GM19351 (cell line): ENCODE measurements around the gene PIRT.
A peak's percentile ranks its signal among the peaks of the same experiment; 100 is the strongest.
"Not testable (repeated sequence)": the region's sequence is repeated elsewhere in the genome, so short reads cannot be mapped to it uniquely, and the experiment has no call there.

Source experiments
- ATAC-seq: cut with Tn5 transposase; IDR thresholded peaks from one replicate; pipeline ENCODE4 v1.9.1; 2021; ENCODE audit warnings: mild to moderate bottlenecking, moderate library complexity; ENCODE audit not compliant: unreplicated experiment

Gene PIRT

DNA sequence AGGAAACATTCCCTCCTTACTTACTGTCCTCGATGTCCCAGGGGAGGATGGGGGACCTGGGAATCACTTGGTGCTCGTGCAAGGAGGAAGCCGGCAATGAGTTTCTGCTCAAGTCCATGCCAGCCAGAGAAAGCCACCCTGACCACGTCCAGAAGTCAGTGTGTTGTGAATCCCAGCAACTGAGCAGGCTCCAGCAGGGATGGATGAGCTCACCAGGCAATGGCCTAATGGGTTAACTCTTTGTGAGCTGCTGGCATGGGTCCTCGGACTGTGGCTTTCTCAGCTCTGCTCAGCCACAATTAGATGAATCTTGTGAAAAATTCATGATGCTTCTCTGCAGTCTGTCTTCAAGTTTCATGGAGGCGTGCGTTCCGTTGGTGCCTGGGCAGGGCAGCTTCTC, at the start of gene PIRT:
Gene PIRT, minus strand, starts transcription at position 167 of the 400 bp plus-strand sequence. CDS start 12,442 bp downstream, outside the sequence.
- ATAC-seq = no peak

- no peak for ATAC-seq
Observed at GRCh38 chr17:10881959-10882358, 44.1 kb upstream of the PIRT start.

DNA sequence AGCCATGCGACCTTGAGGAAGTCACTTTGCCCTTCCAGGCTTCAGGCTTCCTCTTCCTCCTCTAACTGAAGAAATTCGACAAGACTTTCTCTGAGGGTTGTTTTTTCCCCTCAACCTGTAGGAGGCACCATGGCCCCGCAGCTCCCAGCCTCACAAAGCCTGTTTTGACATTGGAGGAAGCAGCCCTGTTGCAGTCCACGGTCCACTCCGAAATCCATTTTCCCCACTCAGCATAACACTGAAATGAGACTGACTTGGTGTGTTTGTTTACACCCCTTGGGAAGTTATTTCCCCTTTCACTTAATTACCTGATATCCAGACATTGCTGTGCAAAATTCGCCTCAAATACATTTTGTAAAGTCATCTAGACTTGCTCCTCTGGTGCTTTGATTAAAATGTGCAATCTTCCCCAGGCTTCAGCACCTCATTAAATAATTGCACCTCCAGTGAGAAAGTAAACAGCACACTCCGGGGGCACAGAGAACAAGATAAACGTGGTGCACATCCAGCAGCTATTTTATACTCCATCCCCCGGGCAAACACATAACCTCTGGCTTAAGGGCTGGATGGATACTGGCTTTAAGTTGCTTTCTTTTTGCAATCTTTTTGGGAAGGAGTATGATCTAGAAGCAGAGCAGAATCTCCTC, 41.4 kb upstream of the PIRT start:
- no peak for ATAC-seq

GRCh38 chr17:10875984-10876555, 38.2 kb upstream of the PIRT start:
- ATAC-seq = no peak

GRCh38 chr17:10875430-10875851, 37.6 kb upstream of the PIRT start:
- no peak for ATAC-seq

- ATAC-seq = no peak
Observed at GRCh38 chr17:10871914-10872313, 34.0 kb upstream of the PIRT start.

- no peak for ATAC-seq
Observed at GRCh38 chr17:10870336-10871050, 32.6 kb upstream of the PIRT start.

DNA sequence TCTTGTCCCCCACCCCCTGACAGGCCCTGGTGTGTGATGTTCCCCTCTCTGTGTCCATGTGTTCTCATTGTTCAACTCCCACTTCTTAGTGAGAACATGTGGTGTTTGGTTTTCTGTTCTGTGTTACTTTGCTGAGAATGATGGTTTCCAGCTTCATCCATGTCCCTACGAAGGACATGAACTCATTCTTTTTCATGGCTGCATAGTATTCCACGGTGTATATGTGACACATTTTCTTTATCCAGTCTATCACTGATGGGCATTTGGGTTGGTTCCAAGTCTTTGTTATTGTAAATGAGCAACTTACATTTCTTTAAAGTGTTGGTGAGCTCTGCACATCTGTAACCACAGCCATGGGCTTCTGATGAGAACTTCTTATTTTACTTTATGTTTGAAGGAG, 30.9 kb upstream of the PIRT start:
- ATAC-seq = not testable (repeated sequence)

GRCh38 chr17:10859051-10859450, 21.2 kb upstream of the PIRT start:
- no peak for ATAC-seq

GRCh38 chr17:10857976-10858375, 20.1 kb upstream of the PIRT start:
- ATAC-seq = no peak

GRCh38 chr17:10846636-10847035, 8.7 kb upstream of the PIRT start:
- ATAC-seq = not testable (repeated sequence)

GRCh38 chr17:10845388-10845751, 7.5 kb upstream of the PIRT start:
- ATAC-seq = no peak

- peak; percentile 95 for ATAC-seq
Observed at GRCh38 chr17:10844621-10845387, 6.9 kb upstream of the PIRT start.

DNA sequence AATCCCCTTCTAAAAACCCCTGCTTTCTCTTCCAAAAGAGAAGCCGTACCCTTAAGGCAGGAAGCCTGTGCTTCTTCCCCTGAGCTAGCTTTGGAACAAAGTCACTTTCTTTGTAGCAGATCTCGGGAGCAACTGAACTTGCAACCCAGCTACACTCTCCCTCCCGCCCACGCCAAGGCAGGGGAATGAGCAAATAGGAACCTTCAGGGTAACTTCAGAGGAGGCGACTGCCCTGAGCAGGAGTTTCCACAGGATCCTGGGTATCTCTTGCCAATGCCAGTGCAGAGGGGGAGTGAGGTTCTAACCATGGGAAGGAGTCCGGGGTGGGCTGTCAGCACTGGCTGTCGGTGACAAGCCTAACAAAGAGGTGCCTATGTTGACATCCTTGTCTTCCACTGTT, 5.9 kb upstream of the PIRT start:
- no peak for ATAC-seq

DNA sequence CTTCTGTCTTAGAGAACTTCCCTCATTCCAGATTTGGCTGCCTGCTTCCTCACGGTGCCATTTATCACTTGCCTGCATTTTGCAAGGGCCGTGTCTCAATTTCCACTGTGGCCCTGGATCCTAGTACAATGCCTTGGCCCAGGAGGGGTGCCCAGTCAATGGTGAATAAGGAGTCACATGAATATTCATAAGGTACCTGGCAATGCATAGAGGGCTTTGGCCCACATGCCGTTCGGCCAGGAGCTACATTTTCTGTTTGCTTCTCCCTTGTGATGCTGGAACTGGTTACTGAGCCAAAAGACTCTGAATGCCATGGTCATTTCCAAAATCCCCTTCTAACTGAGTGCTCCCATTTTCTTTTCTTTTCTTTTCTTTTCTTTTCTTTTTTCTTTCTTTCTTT, 4.8 kb upstream of the PIRT start:
- ATAC-seq = no peak

DNA sequence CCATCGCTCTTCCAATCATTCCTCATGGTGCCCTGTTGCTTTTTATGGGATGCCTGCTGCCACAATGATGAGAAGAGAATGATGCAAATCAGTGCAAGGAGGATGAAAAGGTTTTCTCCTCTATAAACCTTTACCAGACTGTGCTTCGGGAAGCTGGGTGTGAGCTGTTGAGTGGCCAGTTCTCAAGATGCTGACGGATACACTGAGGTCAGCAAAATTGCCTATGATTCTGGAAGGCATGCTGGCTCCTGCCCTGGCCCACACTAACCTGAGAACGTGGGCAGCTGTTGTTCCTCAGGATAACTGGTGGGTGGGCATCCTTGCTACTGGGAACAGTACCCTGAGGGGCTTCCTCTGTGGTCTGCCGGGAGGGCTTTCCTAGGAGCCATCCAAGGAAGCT, 795 bp upstream of the PIRT start:
- no peak for ATAC-seq

DNA sequence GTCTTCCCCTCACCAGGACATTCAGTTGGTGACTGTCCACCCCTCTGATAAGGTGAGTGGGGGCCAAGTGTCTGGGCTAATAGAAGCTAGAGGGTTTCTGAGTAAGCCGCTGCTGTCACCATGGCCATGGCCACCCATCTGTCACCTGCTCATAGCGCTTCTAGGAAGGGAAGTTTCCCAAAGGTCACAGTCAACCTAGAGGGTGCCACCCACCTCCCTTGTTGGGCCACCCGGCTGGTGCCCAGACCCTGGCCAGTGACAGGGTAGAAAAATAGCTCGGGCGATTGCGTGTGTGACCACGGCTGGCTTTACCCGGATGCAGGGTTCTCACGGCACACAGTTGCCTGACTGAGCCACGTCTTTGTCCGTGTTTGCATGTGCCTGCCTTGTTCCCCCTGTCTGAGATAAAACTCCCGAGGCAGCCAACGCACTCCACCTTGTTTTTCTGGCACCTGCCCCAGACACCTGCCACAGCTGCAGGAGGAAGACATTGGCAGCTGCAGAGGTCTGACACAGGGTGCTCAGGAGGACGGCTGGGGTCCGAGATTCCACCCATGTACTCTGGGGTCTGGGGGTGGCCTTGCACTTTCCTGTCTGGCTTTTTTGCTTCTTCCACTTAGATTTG, 809 bp downstream of the PIRT start:
- no peak for ATAC-seq

GRCh38 chr17:10836145-10836544, 1.7 kb downstream of the PIRT start:
- ATAC-seq = no peak

- ATAC-seq = no peak
Observed at GRCh38 chr17:10831696-10832095, 6.2 kb downstream of the PIRT start.

GRCh38 chr17:10827898-10828552, 9.9 kb downstream of the PIRT start:
- ATAC-seq = no peak

GRCh38 chr17:10824874-10825273, 13.0 kb downstream of the PIRT start:
- no peak for ATAC-seq
